Rectal smooth muscle tissue (tissue), 1 donor: ENCODE data around the gene CA5A.
A peak's percentile ranks its signal among the peaks of the same experiment; 100 is the strongest.
"Not testable (repeated sequence)": the region's sequence is repeated elsewhere in the genome, so short reads cannot be mapped to it uniquely, and the experiment has no call there.

Source experiments
- H3K27ac ChIP-seq: one replicate; pipeline ENCODE4 v1.7.0; 2013; ENCODE audit warnings: low read depth, low read length, inconsistent platforms
- H3K27me3 ChIP-seq: one replicate; pipeline ENCODE4 v1.7.0; 2013; ENCODE audit warnings: low read length; ENCODE audit not compliant: control insufficient read depth, insufficient read depth
- H3K36me3 ChIP-seq: one replicate; pipeline ENCODE4 v1.7.0; 2013; ENCODE audit warnings: low read length; ENCODE audit not compliant: control insufficient read depth, insufficient read depth
- H3K4me1 ChIP-seq: one replicate; pipeline ENCODE4 v1.7.0; 2013; ENCODE audit warnings: low read length; ENCODE audit not compliant: control insufficient read depth, insufficient read depth
- H3K4me3 ChIP-seq: one replicate; pipeline ENCODE4 v1.7.0; 2013; ENCODE audit warnings: low read length
- H3K9ac ChIP-seq: one replicate; pipeline ENCODE4 v1.7.0; 2013; ENCODE audit warnings: low read length

The CA5A gene

GRCh38 chr16:87885371-87885967 is 50.9 kb downstream of the CA5A start:
- not testable (repeated sequence) for H3K27ac ChIP-seq, H3K4me1 ChIP-seq, H3K36me3 ChIP-seq, H3K27me3 ChIP-seq, H3K4me3 ChIP-seq, H3K9ac ChIP-seq

GRCh38 chr16:87882436-87883019 is 53.8 kb downstream of the CA5A start:
- Histone ChIP-seq H3K9ac (no peak overlapping the region), H3K4me1 (no peaks in the 10 kb centered on the region), H3K36me3 (no peaks in the 10 kb centered on the region), H3K27me3 (no peaks in the 10 kb centered on the region), H3K4me3 (no peak overlapping the region), H3K27ac (no peak overlapping the region)

GRCh38 chr16:87881324-87882200 is 54.8 kb downstream of the CA5A start:
- H3K4me3 ChIP-seq = no peak overlapping the region
- no peak overlapping the region for H3K9ac ChIP-seq

GRCh38 chr16:87880117-87880696 is 56.1 kb downstream of the CA5A start:
- no peak overlapping the region for H3K9ac ChIP-seq

More at GRCh38 chr16:87881324-87882200, 54.8 kb downstream of the CA5A start:
- no peaks in the 10 kb centered on the region for H3K4me1 ChIP-seq
- H3K36me3 ChIP-seq = no peaks in the 10 kb centered on the region
- no peak overlapping the region for H3K27ac ChIP-seq
- H3K27me3 ChIP-seq = no peaks in the 10 kb centered on the region

GRCh38 chr16:87879411-87880013 is 56.8 kb downstream of the CA5A start:
- not testable (repeated sequence) for H3K27me3 ChIP-seq, H3K36me3 ChIP-seq, H3K4me3 ChIP-seq, H3K4me1 ChIP-seq, H3K9ac ChIP-seq, H3K27ac ChIP-seq

More at GRCh38 chr16:87880117-87880696, 56.1 kb downstream of the CA5A start:
- H3K36me3 ChIP-seq = no peaks in the 10 kb centered on the region
- H3K4me3 ChIP-seq = no peak overlapping the region
- no peak overlapping the region for H3K27ac ChIP-seq
- no peaks in the 10 kb centered on the region for H3K4me1 ChIP-seq
- no peaks in the 10 kb centered on the region for H3K27me3 ChIP-seq

GRCh38 chr16:87878704-87879103 is 57.6 kb downstream of the CA5A start:
- Histone ChIP-seq H3K9ac (no peak overlapping the region), H3K4me1 (no peaks in the 10 kb centered on the region), H3K4me3 (no peak overlapping the region), H3K27me3 (no peaks in the 10 kb centered on the region), H3K27ac (no peak overlapping the region), H3K36me3 (no peaks in the 10 kb centered on the region)

GRCh38 chr16:87877942-87878507 is 58.3 kb downstream of the CA5A start:
- Histone ChIP-seq H3K27ac (no peak overlapping the region), H3K9ac (no peak overlapping the region), H3K27me3 (no peaks in the 10 kb centered on the region), H3K4me1 (no peaks in the 10 kb centered on the region), H3K36me3 (no peaks in the 10 kb centered on the region), H3K4me3 (no peak overlapping the region)

- no peak overlapping the region for H3K4me3 ChIP-seq
- no peaks in the 10 kb centered on the region for H3K27me3 ChIP-seq
- no peak overlapping the region for H3K9ac ChIP-seq
- no peaks in the 10 kb centered on the region for H3K36me3 ChIP-seq
- H3K27ac ChIP-seq = no peak overlapping the region
- H3K4me1 ChIP-seq = no peaks in the 10 kb centered on the region
These were observed 61.5 kb downstream of the CA5A start for GRCh38 chr16:87874639-87875427.

GRCh38 chr16:87870418-87871291 is 65.7 kb downstream of the CA5A start:
- not testable (repeated sequence) for H3K36me3 ChIP-seq, H3K4me3 ChIP-seq, H3K9ac ChIP-seq, H3K4me1 ChIP-seq, H3K27me3 ChIP-seq
- H3K27ac ChIP-seq = peak overlapping the region; percentile 58

- not testable (repeated sequence) for H3K27me3 ChIP-seq, H3K4me1 ChIP-seq, H3K9ac ChIP-seq, H3K36me3 ChIP-seq, H3K4me3 ChIP-seq
- peak overlapping the region; percentile 61 for H3K27ac ChIP-seq
These were observed 66.4 kb downstream of the CA5A start for GRCh38 chr16:87869879-87870417.
